Measurements from ENCODE around the gene PGLYRP2. TPM values are rescaled to one million over a fixed set of nuclear protein-coding genes. Genes with fewer than 3 reads are reported as not detected.

The PGLYRP2 gene
- total RNA-seq, 6 experiments from 2014 or later = not detected

GRCh38 chr19:15424692-15425272 lies 54.5 kb downstream of the PGLYRP2 start:
- no peak for DNase-seq
- Mint-ChIP-seq H3K36me3 (ENCODE audit: low read depth) (peaks cover 34% of the 10 kb centered on the region), H3K4me3 (no peak overlapping the region), H3K4me1 (ENCODE audit: low read depth) (peaks cover 6% of the 10 kb centered on the region), H3K27ac (no peak overlapping the region), H3K9me3 (no peaks in the 10 kb centered on the region; the same call in 1 of the 2 replicates), H3K27me3 (ENCODE audit: insufficient read depth) (no peaks in the 10 kb centered on the region; the same call in 1 of the 2 replicates)
- no peak for TF ChIP-seq CTCF (IDR thresholded peaks at IDR 0.05)

DNA sequence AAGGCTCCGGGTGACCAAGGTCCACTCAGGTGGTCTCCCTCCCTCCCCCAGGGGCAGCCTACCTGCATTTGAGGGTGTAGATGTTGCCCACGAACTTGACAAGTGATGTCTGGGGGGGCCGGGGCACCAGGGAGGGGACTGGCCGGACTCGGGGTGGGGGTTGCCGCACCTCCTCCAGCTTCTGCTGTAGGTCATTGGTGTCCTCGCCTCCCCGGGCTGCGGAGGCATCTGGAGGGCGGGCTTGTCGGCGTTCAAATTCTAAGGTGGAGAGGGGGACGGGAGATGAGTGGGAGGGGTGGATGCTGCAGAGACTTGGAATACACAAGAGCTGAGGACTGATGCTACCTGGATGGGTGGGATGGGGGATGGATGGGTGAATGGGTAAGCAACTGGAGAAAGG lies 55.2 kb downstream of the PGLYRP2 start:
- peaks cover 34% of the 10 kb centered on the region for H3K36me3 Mint-ChIP-seq (ENCODE audit: low read depth)
- no peak for TF ChIP-seq CTCF (IDR thresholded peaks at IDR 0.05)
- no peaks in the 10 kb centered on the region; the same call in 1 of the 2 replicates for H3K9me3 Mint-ChIP-seq
- no peaks in the 10 kb centered on the region; the same call in 1 of the 2 replicates for H3K27me3 Mint-ChIP-seq (ENCODE audit: insufficient read depth)
- peaks cover 13% of the 10 kb centered on the region for H3K4me1 Mint-ChIP-seq (ENCODE audit: low read depth)
- H3K27ac Mint-ChIP-seq = no peak overlapping the region
- H3K4me3 Mint-ChIP-seq = no peak overlapping the region
- DNase-seq = no peak

- H3K27me3 Mint-ChIP-seq (ENCODE audit: insufficient read depth) = peaks cover 4% of the 10 kb centered on the region
- peaks cover 14% of the 10 kb centered on the region for H3K4me1 Mint-ChIP-seq (ENCODE audit: low read depth)
- no peaks in the 10 kb centered on the region; the same call in 1 of the 2 replicates for H3K9me3 Mint-ChIP-seq
- no peak overlapping the region for H3K4me3 Mint-ChIP-seq
- TF ChIP-seq CTCF (IDR thresholded peaks at IDR 0.05) = no peak
- DNase-seq = no peak
- H3K27ac Mint-ChIP-seq = no peak overlapping the region
- peaks cover 35% of the 10 kb centered on the region for H3K36me3 Mint-ChIP-seq (ENCODE audit: low read depth)
Observed at GRCh38 chr19:15423130-15423529, 56.2 kb downstream of the PGLYRP2 start.

DNA sequence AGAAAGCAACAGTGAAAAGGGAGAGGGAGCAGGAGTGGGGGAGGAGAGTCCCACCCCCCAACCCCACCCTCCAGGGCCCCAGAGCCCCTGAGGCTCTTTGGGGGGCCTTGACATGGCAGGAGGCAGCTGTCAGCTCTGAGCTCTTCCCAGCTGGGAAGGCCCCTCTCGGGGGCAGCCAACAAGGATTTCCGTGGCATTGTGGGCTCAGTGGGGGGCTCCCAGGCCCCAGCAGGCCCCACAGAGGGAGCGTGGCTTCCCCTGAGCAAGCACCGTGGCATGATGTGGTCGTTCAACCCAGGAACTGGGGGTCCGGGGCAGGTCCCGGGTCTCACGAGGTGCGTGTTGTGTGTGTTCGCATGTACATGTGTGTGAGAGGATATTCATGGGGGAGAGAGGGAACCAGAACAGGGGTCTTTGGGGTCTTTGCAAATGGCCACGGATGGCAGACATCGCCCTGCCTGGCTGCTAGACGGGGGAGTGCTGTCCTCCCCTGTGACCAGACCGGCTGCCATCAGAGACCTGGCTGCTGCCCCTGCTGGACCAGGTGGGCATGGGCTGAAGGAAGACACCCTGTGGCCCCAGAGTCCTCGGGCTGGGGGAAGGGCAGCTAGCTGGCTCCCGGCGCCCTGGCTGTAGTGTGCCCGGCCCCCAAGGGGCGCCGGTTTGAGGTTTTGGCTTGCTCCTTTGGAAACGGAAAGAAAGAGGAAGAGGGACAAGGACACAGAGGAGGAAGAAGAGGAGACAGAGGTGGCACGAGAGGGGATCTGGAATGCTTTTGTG lies 56.8 kb downstream of the PGLYRP2 start:
- H3K27me3 Mint-ChIP-seq (ENCODE audit: insufficient read depth) = peaks cover 4% of the 10 kb centered on the region
- H3K4me1 Mint-ChIP-seq (ENCODE audit: low read depth) = peaks cover 19% of the 10 kb centered on the region
- no peak for TF ChIP-seq CTCF (IDR thresholded peaks at IDR 0.05)
- H3K27ac Mint-ChIP-seq = no peak overlapping the region
- H3K4me3 Mint-ChIP-seq = no peak overlapping the region
- peaks cover 38% of the 10 kb centered on the region for H3K36me3 Mint-ChIP-seq (ENCODE audit: low read depth)
- no peak for DNase-seq
- no peaks in the 10 kb centered on the region; the same call in 1 of the 2 replicates for H3K9me3 Mint-ChIP-seq

GRCh38 chr19:15421721-15422260 lies 57.5 kb downstream of the PGLYRP2 start:
- no peak for TF ChIP-seq CTCF (IDR thresholded peaks at IDR 0.05)
- Mint-ChIP-seq H3K27me3 (ENCODE audit: insufficient read depth) (peaks cover 4% of the 10 kb centered on the region), H3K36me3 (ENCODE audit: low read depth) (peaks cover 34% of the 10 kb centered on the region), H3K4me1 (ENCODE audit: low read depth) (peaks cover 26% of the 10 kb centered on the region), H3K27ac (no peak overlapping the region), H3K9me3 (no peaks in the 10 kb centered on the region; the same call in 1 of the 2 replicates), H3K4me3 (no peak overlapping the region)
- no peak for DNase-seq
